GM19023 (cell line): ENCODE data around the gene MPHOSPH6.
"Not testable (repeated sequence)": the region's sequence is repeated elsewhere in the genome, so short reads cannot be mapped to it uniquely, and the experiment has no call there.

Source experiments
- ATAC-seq: cut with Tn5 transposase; IDR thresholded peaks from one replicate; pipeline ENCODE4 v1.9.1; 2021; ENCODE audit warnings: mild to moderate bottlenecking, moderate library complexity; ENCODE audit not compliant: unreplicated experiment

Gene MPHOSPH6

GRCh38 chr16:82176204-82176603, 6.2 kb upstream of the MPHOSPH6 start:
- no peak for ATAC-seq

GRCh38 chr16:82175627-82176026, 5.6 kb upstream of the MPHOSPH6 start:
- ATAC-seq = no peak

DNA sequence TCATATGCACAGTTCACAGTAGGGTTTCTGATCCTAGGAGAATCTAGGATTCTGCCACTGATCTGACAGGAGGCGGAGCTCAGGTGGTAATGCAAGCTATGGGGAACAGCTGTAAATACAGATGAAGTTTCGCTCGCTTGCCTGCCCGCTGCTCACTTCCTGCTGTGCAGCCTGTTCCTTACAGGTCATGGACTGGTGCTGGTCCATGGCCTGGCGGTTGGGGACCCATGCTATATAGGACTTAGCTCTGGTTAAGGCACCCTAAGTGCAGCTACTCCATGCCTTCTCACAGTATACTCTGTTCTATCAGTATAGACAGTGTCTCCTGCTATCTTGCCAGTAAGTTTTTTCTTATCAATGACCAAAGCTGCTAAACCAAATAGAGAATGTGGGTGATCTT, 2.4 kb downstream of the MPHOSPH6 start:
- no peak for ATAC-seq

- no peak for ATAC-seq
These were observed 9.8 kb downstream of the MPHOSPH6 start for GRCh38 chr16:82160226-82160625.

DNA sequence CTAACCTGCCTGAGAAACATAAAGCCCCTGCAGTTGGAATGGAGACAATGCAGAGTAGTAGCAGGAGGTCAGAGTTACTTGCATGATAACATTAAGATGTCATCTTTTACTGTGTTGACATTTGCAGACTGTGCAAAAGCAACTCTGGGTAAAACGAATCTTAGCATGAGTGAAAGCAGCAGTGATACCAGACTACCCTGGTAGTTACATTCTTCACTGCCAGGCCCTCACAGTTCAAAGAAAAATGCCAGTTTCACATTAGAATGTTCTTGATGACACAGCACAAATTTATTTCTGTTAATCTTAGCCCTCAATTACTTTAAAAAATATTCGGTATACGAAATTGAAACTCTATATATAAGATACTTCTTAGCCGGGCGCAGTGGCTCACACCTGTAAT, 12.2 kb downstream of the MPHOSPH6 start:
- ATAC-seq = no peak

GRCh38 chr16:82157534-82157812, 12.6 kb downstream of the MPHOSPH6 start:
- ATAC-seq = no peak

DNA sequence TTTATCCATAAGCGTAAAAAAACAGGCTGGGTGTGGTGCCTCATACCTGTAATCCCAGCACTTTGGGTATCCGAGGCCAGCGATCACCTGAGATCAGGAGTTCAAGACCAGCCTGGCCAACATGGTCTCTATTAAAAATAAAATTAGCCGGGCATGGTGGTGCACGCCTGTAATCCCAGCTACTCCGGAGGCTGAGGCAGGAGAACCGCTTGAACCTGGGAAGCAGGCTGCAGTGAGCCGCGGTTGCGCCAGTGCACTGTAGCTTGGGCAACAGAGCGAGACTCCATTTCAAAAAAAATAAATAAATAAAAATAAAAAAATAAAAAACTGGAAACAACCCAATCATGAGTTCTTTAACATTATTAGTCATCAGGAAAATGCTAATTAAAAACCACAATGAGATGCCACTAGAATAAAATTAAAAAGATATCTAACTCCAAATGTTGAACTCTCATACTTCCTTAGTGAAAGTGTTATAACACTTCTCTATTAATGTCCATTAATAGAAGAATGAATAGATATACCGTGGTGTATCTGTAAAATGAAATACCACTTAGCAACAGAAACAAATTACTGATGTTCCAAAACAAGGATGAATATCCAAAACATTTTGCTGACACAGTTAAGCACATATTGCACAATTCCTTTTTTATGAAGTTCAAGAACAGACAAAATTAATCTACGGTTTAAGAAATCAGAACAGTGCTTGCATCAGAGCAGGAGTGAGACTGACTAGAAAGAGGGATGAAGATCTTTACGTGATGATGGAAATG, 13.1 kb downstream of the MPHOSPH6 start:
- no peak for ATAC-seq

GRCh38 chr16:82152641-82153112, 17.3 kb downstream of the MPHOSPH6 start:
- no peak for ATAC-seq

DNA sequence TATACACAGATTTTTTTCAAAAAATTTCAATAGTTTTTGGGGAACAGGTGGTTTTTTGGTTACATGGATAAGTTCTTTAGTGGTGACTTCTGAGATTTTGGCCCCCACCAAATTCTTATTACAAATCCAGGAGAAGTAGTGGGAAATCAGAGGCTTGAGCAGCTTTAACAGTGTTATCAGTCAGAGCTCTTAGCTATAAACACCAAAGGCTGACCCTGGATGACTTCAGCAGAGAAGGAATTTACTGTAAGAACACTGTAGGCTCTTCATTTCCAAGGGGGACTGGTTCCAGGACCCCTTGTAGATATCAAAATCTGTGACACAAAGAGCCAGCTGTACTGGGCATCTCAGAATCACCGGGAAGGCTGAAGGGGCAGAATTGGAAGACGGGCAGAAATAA, 17.8 kb downstream of the MPHOSPH6 start:
- ATAC-seq = no peak

GRCh38 chr16:82150549-82150948, 19.5 kb downstream of the MPHOSPH6 start:
- no peak for ATAC-seq

GRCh38 chr16:82149536-82149935, 20.5 kb downstream of the MPHOSPH6 start:
- no peak for ATAC-seq

GRCh38 chr16:82147546-82147945, 22.5 kb downstream of the MPHOSPH6 start:
- ATAC-seq = no peak

GRCh38 chr16:82146957-82147356, 23.1 kb downstream of the MPHOSPH6 start:
- ATAC-seq = no peak

- no peak for ATAC-seq
These were observed 23.5 kb downstream of the MPHOSPH6 start for GRCh38 chr16:82146556-82146955.

DNA sequence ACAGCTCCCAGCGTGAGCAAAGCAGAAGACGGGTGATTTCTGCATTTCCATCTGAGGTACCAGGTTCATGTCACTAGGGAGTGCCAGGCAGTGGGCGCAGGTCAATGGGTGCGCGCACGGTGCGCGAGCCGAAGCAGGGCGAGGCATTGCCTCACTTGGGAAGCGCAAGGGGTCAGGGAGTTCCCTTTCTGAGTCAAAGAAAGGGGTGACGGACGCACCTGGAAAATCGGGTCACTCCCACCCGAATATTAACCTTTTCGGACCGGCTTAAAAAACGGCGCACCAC, 30.8 kb downstream of the MPHOSPH6 start:
- not testable (repeated sequence) for ATAC-seq

DNA sequence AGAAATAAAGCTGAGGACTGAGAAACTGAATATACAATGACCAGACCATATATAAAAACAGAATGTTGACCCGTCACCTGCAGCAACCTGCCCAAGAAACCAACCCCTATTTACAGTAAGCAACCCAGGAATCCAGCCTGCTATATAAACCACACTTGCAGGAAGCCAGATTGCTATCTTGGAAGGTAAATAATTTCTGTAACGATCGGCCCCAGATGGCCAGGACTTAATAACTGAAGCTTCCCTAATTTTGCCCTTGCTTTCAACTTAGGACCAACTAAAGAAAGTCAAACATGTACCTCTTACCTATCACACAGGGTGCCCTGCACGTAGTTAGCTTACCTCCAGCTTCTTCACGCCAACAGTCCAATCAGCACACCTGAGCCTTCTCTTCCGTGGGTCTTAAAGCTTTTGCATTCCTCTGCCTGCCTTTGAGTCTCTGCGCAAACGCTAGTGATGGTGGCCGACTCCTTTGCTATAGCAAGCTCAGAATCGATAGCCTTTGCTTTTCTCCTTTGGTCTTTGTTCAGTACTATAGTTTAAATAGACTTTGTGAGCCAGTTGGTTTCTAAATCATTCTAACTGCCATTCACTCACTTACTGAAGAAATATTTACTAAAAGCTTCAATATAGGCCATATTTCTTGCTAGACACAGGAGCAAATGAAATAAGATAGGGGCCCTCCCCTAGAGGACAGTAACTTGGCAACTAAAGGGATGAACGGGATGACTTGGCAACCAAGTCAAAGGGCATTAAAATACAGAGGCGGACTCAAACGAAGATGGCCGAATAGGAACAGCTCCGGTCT, 31.3 kb downstream of the MPHOSPH6 start:
- ATAC-seq = no peak

GRCh38 chr16:82137822-82138167, 32.2 kb downstream of the MPHOSPH6 start:
- no peak for ATAC-seq

DNA sequence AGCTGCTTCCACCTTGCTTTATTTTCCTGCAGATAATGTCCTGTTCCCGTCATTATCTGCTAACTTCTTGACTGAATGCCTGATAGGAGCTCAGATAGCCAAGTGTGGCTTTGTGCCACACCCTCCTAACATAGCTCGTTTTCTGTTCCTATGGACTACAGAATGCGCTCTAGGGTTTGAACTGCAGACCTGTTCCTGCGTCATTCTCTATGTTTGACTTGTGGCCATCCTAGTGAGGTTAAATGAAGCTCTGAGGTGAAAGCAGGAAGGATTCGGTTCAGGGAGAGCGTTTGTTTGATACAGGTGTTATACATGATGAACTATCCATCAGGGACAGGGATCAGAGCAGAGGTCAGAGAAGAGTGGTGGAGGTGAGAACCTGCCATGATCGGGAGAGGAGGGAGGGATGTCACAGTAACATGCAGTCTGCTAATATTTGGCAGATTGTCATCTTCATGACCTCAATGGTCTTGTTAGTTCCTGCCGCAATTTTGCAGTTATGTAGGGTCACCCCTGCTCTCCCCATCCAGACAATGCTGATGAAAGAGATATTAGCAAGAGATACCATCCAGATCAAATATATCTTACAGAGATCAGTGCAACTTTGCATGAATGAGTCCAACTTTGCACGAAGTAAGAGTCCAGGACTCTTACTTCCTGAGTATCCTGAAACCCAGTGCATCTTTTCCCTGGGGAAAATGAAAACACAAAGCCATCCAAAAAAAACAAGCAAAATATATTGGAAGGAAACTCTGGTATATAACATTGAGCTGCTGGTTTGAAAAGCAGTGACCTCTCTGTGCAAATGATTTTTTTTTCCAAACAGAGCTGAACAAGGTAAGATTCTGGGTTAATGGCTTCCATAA, 32.8 kb downstream of the MPHOSPH6 start:
- no peak for ATAC-seq

GRCh38 chr16:82135844-82136243, 34.2 kb downstream of the MPHOSPH6 start:
- no peak for ATAC-seq

DNA sequence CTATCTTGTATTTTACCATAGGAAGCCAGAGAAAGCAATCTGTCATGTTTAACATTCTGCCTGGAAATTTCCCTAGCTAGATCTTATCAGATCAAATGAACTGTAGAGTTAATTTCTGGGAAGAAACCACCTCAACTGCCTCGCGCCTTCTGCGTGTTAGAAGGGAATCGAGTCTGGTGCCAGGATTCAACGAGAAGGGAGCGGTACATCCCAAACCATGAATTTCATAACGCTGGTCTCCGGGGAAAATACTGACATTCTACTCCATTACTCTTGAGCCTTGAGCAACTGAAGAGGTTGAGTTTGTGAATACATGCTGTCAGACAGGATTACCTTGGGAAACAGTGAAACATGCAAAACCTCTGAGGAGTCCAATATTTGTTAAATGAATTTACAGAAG, 35.2 kb downstream of the MPHOSPH6 start:
- no peak for ATAC-seq

GRCh38 chr16:82133798-82134197, 36.2 kb downstream of the MPHOSPH6 start:
- ATAC-seq = no peak

DNA sequence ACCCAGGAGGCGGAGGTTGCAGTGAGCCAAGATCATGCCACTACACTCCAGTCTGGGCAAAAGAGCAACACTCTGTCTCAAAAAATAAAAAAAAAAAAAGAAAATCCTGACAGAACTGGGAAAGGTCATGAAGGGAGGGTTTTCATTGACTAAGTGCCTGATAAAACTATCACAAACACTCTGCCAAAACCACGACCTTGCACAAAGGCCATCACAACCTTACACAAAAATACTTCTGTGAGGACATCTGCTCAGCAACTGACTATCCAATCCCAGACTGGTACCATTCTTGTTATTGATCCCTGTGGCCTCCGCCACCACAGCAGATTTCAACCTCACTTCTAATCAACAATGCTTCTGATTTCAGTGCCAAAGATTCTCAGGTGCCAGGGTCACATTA, 40.1 kb downstream of the MPHOSPH6 start:
- no peak for ATAC-seq
